Renal pelvis (tissue), 4 donors: ENCODE results near the gene NLRC4. TPM values are rescaled to one million over a fixed set of nuclear protein-coding genes. Genes with fewer than 3 reads are reported as not detected.
"Not testable (repeated sequence)": the region's sequence is repeated elsewhere in the genome, so short reads cannot be mapped to it uniquely, and the experiment has no call there.

ENCODE experiments used
- DNase-seq: peaks from one replicate; pipeline ENCODE4 v3.0.0-alpha.2; 2013
- polyA plus RNA-seq, 3 donors: library from polyadenylated mRNA; unstranded; fragments of 120-200 nt; gene quantifications; one replicate each; pipeline ENCODE4 v1.2.1, GENCODE V29; 2013; ENCODE audit not compliant: insufficient read length in 3 of 3

NLRC4 gene
- polyA plus RNA-seq, 3 donors, result 0.98 to 1.2 (median 1.2) TPM

DNA sequence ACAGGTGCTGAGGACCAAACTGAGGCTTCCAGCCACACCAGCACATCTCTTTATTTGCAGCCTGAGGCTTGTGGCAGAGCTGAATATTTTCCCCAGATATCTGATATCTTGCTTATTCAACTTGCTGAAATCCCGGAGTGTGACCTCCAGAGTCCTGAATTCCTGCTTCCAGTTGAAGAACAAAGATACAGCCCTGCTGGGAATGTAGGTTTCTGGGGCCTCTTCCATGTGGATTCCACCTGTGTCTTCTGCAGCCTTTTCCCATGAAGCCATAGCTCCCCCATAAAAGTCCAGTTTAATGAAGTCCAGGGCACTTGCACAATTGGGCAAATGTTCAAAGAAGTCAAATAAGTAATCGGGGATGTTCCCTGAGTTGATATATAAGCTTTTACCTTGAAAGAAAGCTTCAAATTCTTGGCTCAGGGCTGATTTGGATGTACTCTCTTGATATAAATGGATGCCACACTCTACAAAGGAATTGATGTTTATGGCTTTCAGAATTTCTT is 14.9 kb downstream of the NLRC4 start:
- DNase-seq, result no peak

DNA sequence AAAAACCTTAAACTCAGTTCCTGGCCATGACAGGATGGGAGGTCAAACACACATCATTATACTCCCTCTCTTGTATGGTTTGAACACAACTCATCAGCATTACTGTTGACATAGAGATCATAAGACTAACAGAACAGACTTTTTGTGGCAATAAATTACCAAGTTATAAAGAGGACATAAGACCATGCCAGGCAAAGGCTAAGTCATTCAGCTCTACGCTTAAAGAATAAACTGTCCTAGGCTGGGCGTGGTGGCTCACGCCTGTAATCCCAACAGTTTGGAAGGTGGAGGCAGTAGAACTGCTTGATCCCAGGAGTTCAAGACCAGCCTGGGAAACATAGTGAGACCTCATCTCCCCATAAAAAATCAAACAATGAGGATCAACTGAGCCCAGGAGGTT is 16.4 kb downstream of the NLRC4 start:
- no peak for DNase-seq

GRCh38 chr2:32246911-32247310 is 17.8 kb downstream of the NLRC4 start:
- DNase-seq, result no peak

GRCh38 chr2:32242331-32242730 is 22.4 kb downstream of the NLRC4 start:
- no peak for DNase-seq

GRCh38 chr2:32237996-32238395 is 26.7 kb downstream of the NLRC4 start:
- DNase-seq, result peak; percentile 5

GRCh38 chr2:32237488-32237887 is 27.2 kb downstream of the NLRC4 start:
- DNase-seq, result no peak

DNA sequence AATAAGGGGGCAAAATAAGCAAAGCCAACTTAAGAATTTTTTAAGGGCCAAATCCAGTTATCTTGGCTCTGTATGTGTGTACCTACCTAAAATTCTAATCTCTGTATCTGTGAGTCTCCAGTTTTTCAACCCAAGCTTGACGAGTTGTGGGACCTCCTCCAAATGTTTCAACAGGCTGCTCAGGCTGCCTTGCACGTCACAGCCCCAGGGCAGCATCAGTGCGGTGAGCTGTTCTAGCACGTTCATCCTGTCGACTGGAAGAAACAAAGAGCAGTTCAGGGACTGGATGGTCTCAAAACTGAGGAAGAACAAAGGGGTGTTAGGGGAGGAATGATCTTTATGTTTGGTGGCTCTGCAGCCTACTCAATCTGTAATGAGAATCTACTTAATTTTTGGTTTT is 29.4 kb downstream of the NLRC4 start:
- DNase-seq, result no peak

- no peak for DNase-seq
Measured at GRCh38 chr2:32231959-32232358, 32.7 kb downstream of the NLRC4 start.

DNA sequence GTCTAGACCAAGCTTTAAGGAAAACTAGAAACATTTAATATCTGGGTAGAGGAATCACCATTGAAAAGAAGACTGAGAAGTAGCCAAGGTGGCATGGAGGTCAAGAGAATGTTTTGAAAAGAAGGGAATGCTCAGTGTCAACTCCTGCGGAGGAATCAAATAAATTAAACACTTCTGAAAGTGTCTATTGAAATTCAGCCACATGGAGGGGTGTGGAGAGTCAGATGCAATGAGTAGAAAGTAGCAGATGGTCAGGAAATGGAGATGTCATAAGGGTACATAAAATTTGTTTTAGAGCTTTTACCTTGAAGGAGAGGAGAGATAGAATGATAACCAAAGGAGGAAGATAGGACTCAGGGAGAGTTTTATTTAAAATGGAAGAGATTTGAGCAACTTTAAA is 35.1 kb downstream of the NLRC4 start:
- no peak for DNase-seq

DNA sequence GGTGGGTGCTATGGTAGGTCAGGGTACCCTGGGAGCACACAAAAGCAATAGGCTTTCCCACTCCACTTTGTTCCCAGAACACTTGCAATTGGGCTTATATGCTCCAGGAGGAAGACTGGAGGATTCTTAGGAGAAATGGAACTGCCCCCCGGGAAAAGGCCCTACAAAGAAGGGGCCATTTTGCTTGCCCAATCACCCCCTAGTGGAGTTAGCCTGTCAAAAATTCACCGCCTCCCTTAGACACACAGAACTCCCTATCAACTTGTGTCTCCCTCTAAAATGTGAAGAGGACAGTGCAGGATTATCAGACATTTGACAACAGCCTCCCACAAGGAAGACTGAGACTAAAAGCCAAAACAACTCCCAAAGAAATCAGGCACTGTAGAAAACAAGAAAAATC is 36.5 kb downstream of the NLRC4 start:
- DNase-seq, result no peak

DNA sequence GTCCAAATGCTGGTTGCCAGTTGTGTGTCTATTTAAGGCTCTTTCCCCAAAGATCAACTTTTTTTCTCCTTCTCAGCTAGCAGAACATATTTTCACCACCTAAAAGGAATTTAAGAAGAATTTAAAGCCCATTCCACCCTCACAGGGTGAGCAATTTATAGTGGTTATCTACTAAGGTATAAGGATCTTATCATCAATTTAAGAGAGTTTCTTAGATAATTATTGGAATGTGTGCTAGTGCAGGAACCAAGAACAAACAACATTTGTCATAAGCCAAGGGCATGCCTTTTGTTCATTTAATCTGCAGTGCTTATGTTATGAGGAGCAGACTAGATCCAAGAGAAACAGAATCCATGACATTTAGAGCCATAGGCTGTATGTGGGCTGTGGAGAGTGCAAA is 37.2 kb downstream of the NLRC4 start:
- DNase-seq, result no peak

- DNase-seq, result no peak
Measured at GRCh38 chr2:32222966-32223365, 41.7 kb downstream of the NLRC4 start.

GRCh38 chr2:32220445-32220844 is 44.2 kb downstream of the NLRC4 start:
- no peak for DNase-seq

- DNase-seq, result no peak
Measured at GRCh38 chr2:32212295-32212694, 52.4 kb downstream of the NLRC4 start.

DNA sequence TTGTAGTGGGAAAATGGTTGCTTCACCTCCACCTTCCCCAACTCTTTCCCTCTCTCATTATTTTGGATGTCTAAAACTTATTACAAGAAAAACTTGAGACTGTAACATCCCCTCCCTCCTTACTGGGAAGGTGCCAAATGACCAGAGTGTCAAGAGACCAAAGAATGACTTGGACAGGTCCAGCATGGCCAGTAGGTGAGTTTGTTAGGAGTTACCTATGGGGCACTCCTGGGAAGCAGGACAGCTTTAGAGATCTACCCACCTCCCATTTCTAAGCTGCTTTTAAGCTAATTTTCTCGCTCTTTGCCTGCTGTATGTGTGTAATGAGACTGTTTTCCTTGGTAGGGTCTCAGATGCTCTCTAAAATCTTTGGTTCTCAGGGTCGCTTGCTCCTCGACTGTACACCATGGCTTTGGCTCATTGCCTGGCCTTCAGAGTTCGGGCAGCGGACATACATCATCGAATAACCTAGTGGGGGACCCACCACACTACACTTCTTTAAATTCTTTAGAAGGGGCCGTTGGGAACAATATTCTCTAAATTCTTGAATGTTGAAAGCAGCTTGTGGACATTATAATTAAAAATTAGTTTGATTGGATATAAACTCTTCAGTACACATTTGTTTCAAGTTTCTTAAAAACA is 53.8 kb downstream of the NLRC4 start:
- no peak for DNase-seq

DNA sequence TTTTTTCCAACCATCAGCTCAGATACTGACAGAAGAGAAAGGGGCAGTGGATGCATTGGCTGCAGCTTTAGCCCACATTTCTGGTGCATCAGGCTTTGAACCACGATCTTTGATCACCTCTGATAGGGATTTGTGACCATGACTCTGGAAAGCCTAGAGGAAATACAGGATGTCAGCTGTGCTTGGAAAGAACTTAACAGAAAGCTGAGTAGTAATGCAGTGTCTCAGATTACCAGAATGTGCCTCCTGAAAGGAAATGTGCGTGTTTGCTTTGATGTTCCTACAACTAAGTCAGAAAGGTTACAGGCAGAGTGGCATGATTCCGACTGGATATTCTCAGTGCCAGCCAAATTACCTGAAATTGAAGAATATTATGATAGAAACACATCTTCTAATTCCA is 61.3 kb downstream of the NLRC4 start:
- not testable (repeated sequence) for DNase-seq

DNA sequence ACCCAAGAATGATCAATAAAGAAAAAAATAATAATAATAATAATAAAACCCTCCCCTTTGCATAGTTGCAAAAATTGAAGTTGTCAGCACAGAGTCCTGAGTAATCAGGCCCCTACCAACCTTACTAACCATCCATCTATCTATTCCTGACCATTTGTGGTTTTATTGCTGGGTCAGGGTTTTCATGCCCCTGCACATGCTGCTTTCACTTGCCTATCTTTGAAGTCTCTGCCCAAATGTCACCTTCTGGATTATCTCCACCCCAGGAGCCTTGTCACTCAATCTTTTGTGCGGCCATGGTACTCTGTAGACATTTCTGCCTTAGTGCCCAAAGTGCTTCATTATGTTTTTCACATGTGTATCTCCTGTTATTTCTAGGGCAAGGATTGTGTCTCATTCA is 63.9 kb downstream of the NLRC4 start:
- DNase-seq, result no peak

DNA sequence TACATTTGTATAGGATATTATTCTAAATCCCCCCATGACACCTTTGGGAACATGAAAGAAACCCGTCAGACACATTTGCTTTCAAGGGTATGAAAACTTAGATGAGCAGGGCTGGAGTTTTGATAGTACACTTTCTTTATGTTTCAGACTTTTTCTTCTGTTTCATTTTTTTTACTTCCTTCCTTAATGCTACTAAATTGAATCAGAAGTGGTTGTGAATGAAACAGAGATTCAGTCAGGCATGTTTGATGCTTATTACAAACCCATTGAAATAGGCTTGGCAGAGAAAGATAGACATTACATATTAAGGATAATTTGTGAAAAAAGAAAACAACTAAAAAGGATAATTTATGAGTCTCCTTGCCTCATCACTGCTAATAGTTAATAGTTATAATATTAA is 72.3 kb downstream of the NLRC4 start:
- no peak for DNase-seq

GRCh38 chr2:32189011-32189410 is 75.7 kb downstream of the NLRC4 start:
- no peak for DNase-seq

GRCh38 chr2:32182667-32183066 is 82.0 kb downstream of the NLRC4 start:
- DNase-seq, result no peak
